ENCODE data around the gene PARVB.

Gene PARVB

DNA sequence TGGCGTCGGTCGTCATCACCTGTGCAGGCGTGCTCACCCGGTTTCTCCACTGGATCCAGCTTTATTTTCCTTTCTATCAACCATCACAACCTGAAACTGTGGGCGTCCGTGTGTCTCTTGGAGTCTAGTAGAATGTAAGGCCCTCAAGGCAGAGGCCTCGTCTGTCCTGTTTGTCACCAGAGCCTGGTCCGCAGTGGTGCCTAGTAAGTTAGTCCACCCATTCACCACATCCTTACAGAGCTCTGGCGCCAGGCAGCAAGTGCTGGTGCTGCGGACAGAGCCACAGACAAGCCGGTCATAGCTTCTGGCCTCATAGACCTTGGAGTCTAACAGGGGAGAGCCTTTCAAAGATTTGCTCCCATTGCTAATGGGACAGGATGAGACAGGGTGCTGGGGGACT lies 92.2 kb downstream of the PARVB start:
- Mint-ChIP-seq H3K27ac (peak overlapping the region; percentile 0), H3K4me1 (ENCODE audit: low read depth) (peaks cover 11% of the 10 kb centered on the region), H3K9me3 (no peaks in the 10 kb centered on the region), H3K4me3 (no peak overlapping the region), H3K27me3 (no peaks in the 10 kb centered on the region), H3K36me3 (ENCODE audit: low read depth) (peaks cover 68% of the 10 kb centered on the region)
- intact Hi-C loops (cut with micrococcal nuclease): no loop called here

DNA sequence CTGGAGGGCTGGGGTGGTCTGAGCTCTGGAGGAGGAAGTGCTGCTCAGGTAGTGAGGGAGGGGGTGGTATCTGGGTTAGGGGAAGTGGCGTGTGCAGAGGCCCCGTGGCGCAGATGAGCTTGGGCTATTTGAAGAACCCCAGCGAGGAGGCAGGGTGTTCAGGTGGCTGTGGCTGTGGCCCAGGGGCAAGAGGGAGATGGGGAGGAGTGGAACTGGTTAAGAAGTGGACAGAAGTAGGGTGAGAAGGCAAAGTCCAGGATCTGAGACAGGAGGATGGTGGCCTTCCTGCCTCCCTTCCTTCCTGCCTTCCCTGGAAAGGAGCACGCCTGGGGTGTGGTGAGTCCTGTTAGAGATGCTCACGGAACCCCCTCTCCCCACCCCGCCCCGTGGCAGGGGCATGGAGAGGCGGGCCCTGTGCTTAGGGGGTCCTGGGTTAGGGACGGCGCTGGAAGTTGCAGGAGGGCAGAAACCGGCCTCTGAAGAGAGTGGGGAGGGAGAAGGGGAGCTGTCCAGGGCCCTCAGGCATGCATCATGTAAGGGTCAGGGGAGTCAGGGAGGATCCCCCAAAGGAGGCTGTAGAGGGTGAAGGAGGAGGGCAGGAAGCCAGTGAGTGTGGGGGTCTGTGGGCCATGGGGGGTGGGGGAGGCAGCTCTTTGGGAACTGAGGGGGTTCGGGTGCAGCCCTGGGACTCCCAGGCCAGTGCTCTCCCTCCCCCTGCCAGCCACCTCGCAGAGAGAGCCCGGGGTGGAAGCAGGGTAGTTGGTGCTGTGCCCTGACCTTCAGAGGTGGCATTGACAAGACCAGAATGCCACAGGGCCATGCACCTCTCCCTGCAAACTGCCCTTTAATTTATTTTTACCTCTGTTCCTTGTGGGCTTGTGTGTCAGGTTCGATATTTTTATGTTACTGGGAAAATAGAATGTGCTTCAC lies 92.9 kb downstream of the PARVB start:
- H3K9me3 Mint-ChIP-seq: no peaks in the 10 kb centered on the region
- intact Hi-C loops (cut with micrococcal nuclease): no loop called here
- no peak overlapping the region for H3K4me3 Mint-ChIP-seq
- peaks cover 65% of the 10 kb centered on the region for H3K36me3 Mint-ChIP-seq (ENCODE audit: low read depth)
- peaks cover 11% of the 10 kb centered on the region for H3K4me1 Mint-ChIP-seq (ENCODE audit: low read depth)
- peak overlapping the region; percentile 0 for H3K27ac Mint-ChIP-seq
- no peaks in the 10 kb centered on the region for H3K27me3 Mint-ChIP-seq

DNA sequence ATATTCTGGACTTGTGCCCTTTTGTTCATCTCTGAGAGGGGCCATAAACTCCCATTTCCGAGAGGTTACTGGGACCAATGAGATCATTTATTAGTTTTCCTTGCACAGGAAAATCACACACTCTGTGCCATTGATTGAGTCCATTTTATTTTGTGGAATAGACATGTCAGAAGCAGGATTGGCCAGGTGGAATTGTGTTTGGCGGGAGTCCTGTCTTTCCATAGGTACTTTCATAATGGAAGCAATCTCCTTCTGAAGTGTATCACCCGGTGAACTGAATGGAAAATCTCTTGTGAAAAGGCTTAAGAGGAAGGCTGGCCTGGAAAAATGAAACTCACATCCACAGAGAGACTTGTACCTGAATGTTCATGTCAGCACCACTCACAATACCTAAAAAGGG lies 93.6 kb downstream of the PARVB start:
- H3K27ac Mint-ChIP-seq: no peak overlapping the region
- H3K4me3 Mint-ChIP-seq: no peak overlapping the region
- peaks cover 65% of the 10 kb centered on the region for H3K36me3 Mint-ChIP-seq (ENCODE audit: low read depth)
- intact Hi-C loops (cut with micrococcal nuclease): no loop called here
- no peaks in the 10 kb centered on the region for H3K9me3 Mint-ChIP-seq
- peaks cover 11% of the 10 kb centered on the region for H3K4me1 Mint-ChIP-seq (ENCODE audit: low read depth)
- H3K27me3 Mint-ChIP-seq: no peaks in the 10 kb centered on the region

DNA sequence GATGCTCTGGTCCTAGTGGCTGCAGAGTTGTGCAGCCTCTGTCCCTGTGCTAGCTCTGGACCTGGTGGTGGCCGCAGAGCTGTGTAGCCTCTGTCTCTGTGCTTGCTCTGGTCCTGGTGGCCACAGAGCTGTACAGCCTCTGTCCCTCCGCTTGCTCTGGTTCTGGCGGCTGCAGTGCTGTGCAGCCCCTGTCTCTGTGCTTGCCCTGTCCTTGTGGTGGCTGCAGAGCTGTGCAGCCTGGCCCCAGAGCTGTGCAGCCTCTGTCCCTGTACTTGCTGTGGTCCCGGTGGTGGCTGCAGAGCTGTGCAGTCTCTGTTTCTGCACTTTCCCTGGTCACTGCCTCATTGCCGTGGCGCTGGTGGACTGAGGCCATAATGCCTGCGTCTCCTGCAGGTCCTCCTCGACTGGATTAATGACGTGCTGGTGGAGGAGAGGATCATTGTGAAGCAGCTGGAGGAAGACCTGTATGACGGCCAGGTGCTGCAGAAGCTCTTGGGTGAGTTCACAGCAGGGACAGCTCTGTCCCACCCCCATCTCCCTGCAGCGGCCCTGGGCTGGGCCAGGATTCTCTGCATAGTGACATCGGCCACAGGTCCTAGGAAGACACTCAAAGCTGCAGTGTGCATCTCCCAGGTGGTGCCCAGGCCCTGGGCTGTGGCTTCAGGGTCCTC lies 94.7 kb downstream of the PARVB start:
- Mint-ChIP-seq H3K4me1 (ENCODE audit: low read depth) (peaks cover 11% of the 10 kb centered on the region), H3K36me3 (ENCODE audit: low read depth) (peaks cover 72% of the 10 kb centered on the region), H3K4me3 (no peak overlapping the region), H3K9me3 (no peaks in the 10 kb centered on the region), H3K27me3 (no peaks in the 10 kb centered on the region), H3K27ac (no peak overlapping the region)
- intact Hi-C loops (cut with micrococcal nuclease): no loop called here

DNA sequence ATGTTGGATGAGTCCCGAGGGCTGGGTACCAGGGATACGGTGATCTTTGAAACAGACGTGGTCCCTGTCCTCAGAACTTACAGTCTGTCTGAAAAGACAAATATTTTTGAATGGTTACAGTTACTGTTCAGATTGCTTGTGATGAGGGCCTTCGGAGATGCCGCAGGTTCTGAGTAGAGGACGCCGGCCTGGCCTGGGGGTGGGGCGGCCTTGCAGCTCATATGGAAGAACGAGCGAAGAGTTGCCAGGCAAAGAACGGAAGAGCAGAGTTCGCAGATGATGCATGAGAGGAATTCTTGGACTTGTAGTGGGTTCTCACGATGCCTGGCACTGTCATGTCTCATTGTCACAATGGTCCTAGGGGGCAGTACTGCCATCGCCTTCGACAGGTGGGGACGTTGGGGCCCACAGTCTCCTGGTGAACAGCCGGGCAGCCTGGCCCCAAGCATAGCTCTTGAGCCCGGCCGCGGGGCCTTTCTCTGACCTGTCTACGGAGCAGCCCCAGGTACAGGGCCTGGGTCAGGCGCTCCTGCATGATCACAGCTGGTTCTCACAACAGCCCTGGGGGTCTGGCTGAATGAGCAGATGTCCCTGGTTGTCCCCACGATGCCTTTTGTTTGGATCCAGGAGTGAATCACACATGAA lies 95.7 kb downstream of the PARVB start:
- Mint-ChIP-seq H3K4me3 (no peak overlapping the region), H3K27ac (no peak overlapping the region), H3K36me3 (ENCODE audit: low read depth) (peaks cover 82% of the 10 kb centered on the region), H3K9me3 (peaks cover 2% of the 10 kb centered on the region), H3K4me1 (ENCODE audit: low read depth) (peaks cover 11% of the 10 kb centered on the region), H3K27me3 (no peaks in the 10 kb centered on the region)
- intact Hi-C loops (cut with micrococcal nuclease): no loop called here

DNA sequence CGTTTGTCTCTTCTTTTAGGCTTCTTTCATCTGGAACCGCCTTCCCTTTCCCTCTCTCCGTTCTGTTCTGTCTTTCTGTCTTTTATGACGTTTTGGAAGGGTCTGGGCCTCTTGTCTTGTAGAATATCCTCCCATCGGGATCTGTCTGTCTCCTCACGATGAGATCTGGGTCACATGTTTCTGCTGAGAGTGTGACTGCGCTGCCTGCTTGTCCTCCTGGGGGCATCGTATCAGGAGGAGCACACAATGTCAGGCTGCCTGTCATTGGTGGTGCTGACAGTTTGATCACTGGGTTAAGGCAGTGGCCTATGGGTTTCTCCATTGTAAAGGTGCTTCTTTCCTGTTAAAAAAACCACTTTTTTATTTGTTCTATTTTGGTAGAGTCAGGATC lies 96.2 kb downstream of the PARVB start:
- Mint-ChIP-seq H3K4me3 (no peak overlapping the region), H3K4me1 (ENCODE audit: low read depth) (peaks cover 11% of the 10 kb centered on the region), H3K36me3 (ENCODE audit: low read depth) (peaks cover 87% of the 10 kb centered on the region), H3K27ac (no peak overlapping the region), H3K9me3 (peaks cover 8% of the 10 kb centered on the region), H3K27me3 (no peaks in the 10 kb centered on the region)
- intact Hi-C loops (cut with micrococcal nuclease): no loop called here

DNA sequence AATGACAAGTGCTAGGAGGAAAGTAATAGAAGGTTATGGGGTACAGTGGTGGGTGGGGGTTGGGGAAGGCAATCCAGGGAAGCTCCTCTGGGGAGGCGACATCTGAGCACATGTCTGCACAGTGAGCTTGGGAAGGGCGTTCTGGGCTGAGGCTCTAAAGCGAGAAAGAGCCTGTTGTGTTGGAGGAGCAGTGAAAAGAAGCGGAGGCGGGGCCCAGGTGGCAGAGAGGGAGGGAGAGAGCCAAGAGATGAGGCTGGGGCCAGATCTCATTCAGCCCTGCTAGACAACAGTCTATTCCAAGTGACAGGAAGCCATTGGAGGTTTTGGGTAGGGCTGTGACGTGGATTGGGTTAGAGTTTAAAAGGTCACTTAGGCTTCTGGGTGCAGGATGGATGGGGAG lies 101.3 kb downstream of the PARVB start:
- no peaks in the 10 kb centered on the region for H3K27me3 Mint-ChIP-seq
- peaks cover 73% of the 10 kb centered on the region for H3K36me3 Mint-ChIP-seq (ENCODE audit: low read depth)

DNA sequence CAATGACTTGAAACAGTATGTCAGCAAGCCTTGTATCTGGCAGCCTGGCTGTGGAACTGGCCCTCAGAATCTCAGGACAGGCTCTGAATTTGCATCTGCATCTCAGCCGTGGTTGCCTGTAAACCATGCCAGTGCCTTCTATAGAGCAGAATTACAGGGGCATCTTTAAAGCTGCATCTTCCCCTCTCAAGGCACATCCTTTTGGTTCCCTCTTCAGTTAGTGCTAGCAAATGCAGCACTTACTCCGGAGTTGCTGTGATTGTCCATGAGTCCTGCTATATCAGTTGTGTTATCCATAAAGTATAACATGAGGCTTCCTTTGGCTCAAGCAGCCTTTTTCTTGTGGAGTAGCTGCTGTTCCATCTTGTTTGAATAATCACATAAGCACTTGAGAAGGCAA lies 102.7 kb downstream of the PARVB start:
- H3K9me3 Mint-ChIP-seq: peaks cover 25% of the 10 kb centered on the region
- H3K27ac Mint-ChIP-seq: no peak overlapping the region
- no peaks in the 10 kb centered on the region for H3K27me3 Mint-ChIP-seq
- intact Hi-C loops (cut with micrococcal nuclease): no loop called here
- H3K36me3 Mint-ChIP-seq (ENCODE audit: low read depth): peaks cover 75% of the 10 kb centered on the region
- peaks cover 33% of the 10 kb centered on the region for H3K4me1 Mint-ChIP-seq (ENCODE audit: low read depth)
- no peak overlapping the region for H3K4me3 Mint-ChIP-seq

More for the DNA sequence above, 101.3 kb downstream of the PARVB start:
- Mint-ChIP-seq H3K4me3 (no peak overlapping the region), H3K4me1 (ENCODE audit: low read depth) (peaks cover 33% of the 10 kb centered on the region), H3K27ac (no peak overlapping the region), H3K9me3 (peaks cover 25% of the 10 kb centered on the region)
- intact Hi-C loops (cut with micrococcal nuclease): no loop called here

DNA sequence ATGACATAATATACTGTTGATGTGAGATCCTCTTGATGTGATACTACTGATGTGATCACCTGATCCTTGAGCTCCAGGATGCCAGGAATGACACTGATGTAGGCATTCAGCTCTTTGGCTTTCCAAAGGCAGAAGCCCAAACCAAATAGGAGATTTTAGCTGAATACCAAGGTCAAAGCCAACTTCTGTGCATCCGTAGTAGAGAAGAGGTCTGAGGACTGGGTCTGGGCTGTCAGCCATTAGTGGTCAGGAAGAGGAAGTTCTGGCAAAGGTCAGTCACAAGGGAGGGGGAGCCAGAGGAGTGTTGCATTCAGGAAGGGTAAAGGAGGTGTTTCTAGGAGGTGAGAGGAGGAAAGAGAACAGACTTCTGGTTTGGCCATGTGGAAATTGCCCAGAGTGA lies 103.3 kb downstream of the PARVB start:
- no peaks in the 10 kb centered on the region for H3K27me3 Mint-ChIP-seq
- intact Hi-C loops (cut with micrococcal nuclease): no loop called here
- no peak overlapping the region for H3K4me3 Mint-ChIP-seq
- H3K9me3 Mint-ChIP-seq: peaks cover 25% of the 10 kb centered on the region
- H3K36me3 Mint-ChIP-seq (ENCODE audit: low read depth): peaks cover 77% of the 10 kb centered on the region
- peak overlapping the region; percentile 39 for H3K27ac Mint-ChIP-seq
- peaks cover 33% of the 10 kb centered on the region for H3K4me1 Mint-ChIP-seq (ENCODE audit: low read depth)

DNA sequence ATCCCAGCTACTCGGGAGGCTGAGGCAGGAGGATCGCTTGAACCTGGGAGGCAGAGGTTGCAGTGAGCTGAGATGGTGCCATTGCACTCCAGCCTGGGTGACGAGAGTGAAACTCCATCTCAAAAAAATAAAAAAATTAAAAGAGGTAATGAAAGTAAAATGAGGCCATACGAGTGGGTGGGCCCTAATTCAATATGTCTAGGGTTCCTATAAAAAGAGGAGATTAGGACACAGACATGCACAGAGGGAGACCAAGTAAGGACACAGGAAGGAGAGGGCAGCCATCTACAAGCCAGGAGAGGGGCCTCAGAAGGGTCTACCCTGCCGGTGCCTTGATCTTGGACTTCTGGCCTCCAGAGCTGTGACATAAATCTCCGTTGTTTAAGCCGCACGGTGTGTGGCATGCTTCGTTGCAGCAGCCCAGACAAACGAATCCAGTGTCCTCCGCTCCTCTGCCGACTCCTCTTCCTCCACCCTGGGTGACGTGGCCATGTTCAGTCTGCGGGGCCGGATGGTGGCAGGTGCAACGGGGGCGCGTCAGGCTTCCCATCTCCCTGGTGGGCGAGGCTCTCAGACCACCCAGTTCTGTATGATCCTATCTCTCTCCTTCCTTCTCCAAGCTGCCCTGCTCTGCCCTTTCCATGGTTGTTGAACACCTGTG lies 105.0 kb downstream of the PARVB start:
- Mint-ChIP-seq H3K4me1 (ENCODE audit: low read depth) (peaks cover 33% of the 10 kb centered on the region), H3K27me3 (no peaks in the 10 kb centered on the region), H3K9me3 (peaks cover 25% of the 10 kb centered on the region), H3K4me3 (no peak overlapping the region), H3K36me3 (ENCODE audit: low read depth) (peaks cover 80% of the 10 kb centered on the region), H3K27ac (no peak overlapping the region)
- intact Hi-C loops (cut with micrococcal nuclease): no loop called here

DNA sequence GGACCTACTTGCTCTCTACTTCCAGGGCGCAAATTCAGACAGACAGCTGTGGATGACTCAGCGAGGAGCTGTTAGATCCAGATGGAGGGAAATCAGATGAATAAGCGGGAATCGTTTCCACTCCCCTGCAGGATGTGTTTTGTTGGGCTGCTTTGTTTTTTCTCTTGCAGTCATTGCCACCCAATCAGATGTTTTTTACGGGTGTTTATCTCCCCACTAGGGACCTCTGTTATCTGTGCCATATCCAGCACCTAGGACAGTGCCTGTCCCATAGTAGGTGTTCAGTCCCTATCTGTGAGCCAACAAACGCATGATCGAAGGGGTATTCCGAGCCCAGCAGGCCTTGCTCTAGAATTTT lies 105.5 kb downstream of the PARVB start:
- Mint-ChIP-seq H3K4me1 (ENCODE audit: low read depth) (peaks cover 33% of the 10 kb centered on the region), H3K27me3 (no peaks in the 10 kb centered on the region), H3K27ac (no peak overlapping the region), H3K9me3 (peaks cover 25% of the 10 kb centered on the region), H3K36me3 (ENCODE audit: low read depth) (peaks cover 80% of the 10 kb centered on the region), H3K4me3 (no peak overlapping the region)
- intact Hi-C loops (cut with micrococcal nuclease): no loop called here

DNA sequence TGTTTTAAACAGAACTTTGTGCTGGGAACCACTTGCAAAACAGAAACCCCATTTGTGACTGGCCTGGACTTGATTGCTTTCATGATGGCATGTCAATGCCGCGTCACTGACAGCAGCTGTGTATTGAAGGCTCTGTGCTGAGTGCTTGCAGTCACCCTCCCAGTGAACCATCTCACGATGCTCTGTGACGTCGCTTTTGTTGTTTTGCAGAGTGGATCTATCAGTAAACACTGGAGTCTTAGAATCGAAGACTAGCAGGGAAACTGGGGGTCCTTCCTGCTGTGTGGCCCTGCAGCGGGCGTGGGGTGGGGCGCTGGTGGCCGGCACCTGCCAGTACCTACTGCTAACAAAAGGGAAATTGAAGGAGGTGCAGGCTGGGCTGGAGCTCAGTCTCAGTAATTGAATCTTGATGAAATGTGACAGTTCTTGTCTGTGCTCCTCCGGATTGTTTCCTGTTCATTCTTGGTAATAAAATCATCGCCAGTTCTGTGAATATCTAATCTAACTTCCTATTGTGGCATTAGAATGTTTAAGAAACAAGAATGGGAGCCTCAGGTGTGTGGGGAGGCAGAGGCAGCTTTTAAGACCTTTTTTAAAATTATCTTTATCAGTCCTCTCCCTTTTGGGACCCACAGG lies 106.1 kb downstream of the PARVB start:
- no peaks in the 10 kb centered on the region for H3K27me3 Mint-ChIP-seq
- peaks cover 33% of the 10 kb centered on the region for H3K4me1 Mint-ChIP-seq (ENCODE audit: low read depth)
- intact Hi-C loops (cut with micrococcal nuclease): no loop called here
- no peak overlapping the region for H3K27ac Mint-ChIP-seq
- H3K36me3 Mint-ChIP-seq (ENCODE audit: low read depth): peaks cover 80% of the 10 kb centered on the region
- peaks cover 19% of the 10 kb centered on the region for H3K9me3 Mint-ChIP-seq
- no peak overlapping the region for H3K4me3 Mint-ChIP-seq

DNA sequence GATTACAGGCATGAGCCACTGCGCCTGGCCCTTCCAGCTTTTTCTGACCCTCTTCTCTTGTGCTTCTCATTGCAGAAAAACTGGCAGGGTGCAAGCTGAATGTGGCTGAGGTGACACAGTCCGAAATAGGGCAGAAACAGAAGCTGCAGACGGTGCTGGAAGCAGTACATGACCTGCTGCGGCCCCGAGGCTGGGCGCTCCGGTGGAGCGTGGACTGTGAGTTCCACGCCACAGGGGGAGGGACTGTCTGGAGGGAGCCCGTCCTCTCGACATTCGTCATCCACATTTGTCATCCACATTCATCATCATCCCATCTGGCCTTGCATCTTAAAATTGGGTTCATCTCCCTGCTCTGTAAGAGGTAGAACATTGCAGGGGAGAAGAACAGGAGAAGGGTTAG lies 107.3 kb downstream of the PARVB start:
- peaks cover 80% of the 10 kb centered on the region for H3K36me3 Mint-ChIP-seq (ENCODE audit: low read depth)
- peaks cover 19% of the 10 kb centered on the region for H3K9me3 Mint-ChIP-seq
- no peaks in the 10 kb centered on the region for H3K27me3 Mint-ChIP-seq
- peaks cover 33% of the 10 kb centered on the region for H3K4me1 Mint-ChIP-seq (ENCODE audit: low read depth)
- no peak overlapping the region for H3K27ac Mint-ChIP-seq
- intact Hi-C loops (cut with micrococcal nuclease): no loop called here
- H3K4me3 Mint-ChIP-seq: no peak overlapping the region

Data from dendritic cell treated with granulocyte-macrophage colony-stimulating factor and Interleukin-4, amounts not matched to agents 40 ng/mL and 50 ng/mL, for 4 days (primary cell).